ENCODE data around the gene C10orf67.

DNA sequence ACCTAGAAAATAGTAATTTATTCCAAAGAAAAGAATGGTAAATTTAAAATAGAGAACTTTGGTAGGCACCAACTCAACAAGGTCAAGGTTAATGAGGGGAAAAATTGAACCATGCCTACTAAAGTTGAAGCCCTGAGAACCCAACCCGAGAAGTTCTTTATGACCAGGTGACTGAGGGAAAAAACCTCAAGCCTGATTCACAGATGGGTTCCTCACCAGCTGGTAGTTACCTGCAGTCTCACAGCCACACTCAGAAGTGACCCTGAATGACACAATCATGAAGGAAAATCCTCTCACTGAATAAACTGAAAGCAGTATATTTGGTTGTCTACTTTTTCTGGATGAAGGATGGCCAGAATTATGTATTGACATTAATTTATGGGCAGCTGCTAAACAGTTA, 7.0 kb downstream of the C10orf67 start:
- TF ChIP-seq, protein P1, sequence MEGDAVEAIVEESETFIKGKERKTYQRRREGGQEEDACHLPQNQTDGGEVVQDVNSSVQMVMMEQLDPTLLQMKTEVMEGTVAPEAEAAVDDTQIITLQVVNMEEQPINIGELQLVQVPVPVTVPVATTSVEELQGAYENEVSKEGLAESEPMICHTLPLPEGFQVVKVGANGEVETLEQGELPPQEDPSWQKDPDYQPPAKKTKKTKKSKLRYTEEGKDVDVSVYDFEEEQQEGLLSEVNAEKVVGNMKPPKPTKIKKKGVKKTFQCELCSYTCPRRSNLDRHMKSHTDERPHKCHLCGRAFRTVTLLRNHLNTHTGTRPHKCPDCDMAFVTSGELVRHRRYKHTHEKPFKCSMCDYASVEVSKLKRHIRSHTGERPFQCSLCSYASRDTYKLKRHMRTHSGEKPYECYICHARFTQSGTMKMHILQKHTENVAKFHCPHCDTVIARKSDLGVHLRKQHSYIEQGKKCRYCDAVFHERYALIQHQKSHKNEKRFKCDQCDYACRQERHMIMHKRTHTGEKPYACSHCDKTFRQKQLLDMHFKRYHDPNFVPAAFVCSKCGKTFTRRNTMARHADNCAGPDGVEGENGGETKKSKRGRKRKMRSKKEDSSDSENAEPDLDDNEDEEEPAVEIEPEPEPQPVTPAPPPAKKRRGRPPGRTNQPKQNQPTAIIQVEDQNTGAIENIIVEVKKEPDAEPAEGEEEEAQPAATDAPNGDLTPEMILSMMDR (conservative IDR thresholded peaks at IDR 0.05; ENCODE audit: low read depth, low read length) = no peak
- TF ChIP-seq EZH2phosphoT487 (IDR thresholded peaks at IDR 0.05; ENCODE audit: borderline replicate concordance, low read length) (no peak), EZH2 (IDR thresholded peaks at IDR 0.05; ENCODE audit: low read length, unreplicated experiment) (no peak)
